Cortex of kidney (tissue), 1 donor: ENCODE measurements around the gene ATN1.

ENCODE experiments used
- DNase-seq: peaks from one replicate; lab custom pipeline; 2025; lab: John Stamatoyannopoulos, UW

ATN1 gene

DNA sequence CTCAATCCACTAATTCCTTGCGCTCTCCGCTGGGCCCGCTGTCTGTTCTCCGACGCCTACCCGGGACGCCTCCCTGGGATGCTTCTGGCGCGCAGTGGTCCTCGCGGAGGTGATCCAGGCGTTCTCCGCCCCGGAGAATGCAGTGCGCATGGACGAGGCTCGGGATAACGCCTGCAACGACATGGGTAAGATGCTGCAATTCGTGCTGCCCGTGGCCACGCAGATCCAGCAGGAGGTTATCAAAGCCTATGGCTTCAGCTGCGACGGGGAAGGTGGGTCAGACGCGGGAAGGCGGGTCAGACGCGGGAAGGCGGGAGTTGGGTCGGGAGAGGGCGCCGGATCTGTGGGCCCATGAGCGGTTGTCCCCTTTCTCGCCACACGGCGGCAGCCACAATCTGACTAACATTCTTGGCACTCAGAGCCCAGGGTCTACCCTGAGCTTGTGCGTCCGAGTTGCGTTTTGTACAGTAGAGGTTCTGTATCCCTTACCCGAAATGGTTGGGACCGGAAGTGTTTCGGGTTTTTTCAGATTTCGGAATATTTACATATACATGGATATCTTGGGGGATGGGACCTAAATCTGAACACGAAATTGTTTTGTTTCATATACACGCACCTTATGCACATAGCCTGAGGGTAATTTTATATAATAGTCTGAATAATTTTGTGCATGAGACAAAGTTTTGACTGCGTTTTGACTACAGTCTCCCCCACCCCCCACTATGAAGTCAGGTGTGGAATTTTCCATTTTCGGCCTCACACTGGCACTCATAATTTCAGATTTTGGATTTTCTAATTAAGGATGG is 16.8 kb downstream of the ATN1 start:
- DNase-seq = no peak

DNA sequence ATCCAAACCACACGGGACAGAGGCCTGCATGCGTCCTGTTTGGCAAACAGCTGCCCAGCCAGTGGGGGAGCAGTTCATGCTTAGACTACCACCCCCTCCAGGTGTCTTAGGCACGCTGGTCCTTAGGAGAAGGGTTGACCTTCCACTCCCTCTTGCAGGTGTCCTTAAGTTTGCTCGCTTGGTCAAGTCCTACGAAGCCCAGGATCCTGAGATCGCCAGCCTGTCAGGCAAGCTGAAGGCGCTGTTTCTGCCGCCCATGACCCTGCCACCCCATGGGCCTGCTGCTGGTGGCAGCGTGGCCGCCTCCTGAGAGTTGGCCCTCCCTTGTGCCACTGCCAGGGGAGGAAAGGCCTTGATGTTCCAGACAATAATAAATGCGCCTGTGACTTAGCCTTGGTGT is 17.9 kb downstream of the ATN1 start:
- DNase-seq = no peak

GRCh38 chr12:6946033-6946919 is 18.5 kb downstream of the ATN1 start:
- peak; percentile 83 for DNase-seq

DNA sequence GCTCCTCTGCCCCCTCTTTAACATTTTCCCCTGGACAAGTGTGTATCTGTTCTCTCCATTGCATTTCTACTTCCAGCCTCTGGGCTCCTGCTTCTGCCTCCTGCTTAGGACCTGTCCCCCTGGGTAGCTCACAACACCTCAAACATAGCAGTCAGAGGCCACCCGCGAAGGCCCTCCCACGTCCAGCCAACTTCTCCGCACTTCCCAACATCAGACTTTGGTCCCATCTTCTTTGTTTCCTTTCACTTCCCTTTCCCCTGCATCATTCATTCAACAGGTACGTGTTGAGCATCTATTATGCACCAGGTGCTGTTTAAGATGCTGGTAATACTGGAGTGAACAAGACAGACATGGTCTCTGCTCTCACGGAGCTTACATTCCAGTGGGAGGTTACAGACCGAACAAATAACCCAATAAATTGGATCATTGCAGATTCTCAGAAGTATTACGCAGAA is 19.2 kb downstream of the ATN1 start:
- no peak for DNase-seq

DNA sequence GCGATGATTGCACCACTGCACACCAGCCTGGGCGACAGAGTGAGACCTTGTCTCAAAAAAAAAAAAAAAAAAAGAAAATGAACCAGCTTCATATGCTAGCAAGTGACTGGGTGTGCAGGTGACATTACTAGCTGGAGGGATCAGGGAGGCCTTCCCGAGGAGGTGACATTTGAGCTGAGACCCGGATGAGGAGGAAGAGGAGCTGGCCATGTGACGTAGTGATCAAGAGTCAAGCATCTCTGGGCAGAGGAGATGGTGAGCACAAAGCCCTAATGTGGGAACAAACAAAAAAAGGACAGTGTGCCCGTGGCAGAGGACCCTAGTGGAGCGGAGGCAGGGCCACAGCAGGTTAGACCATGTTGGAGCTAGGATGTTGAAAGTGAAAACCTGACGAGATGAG is 19.9 kb downstream of the ATN1 start:
- no peak for DNase-seq

- DNase-seq = no peak
Observed at GRCh38 chr12:6948873-6949594, 21.3 kb downstream of the ATN1 start.

DNA sequence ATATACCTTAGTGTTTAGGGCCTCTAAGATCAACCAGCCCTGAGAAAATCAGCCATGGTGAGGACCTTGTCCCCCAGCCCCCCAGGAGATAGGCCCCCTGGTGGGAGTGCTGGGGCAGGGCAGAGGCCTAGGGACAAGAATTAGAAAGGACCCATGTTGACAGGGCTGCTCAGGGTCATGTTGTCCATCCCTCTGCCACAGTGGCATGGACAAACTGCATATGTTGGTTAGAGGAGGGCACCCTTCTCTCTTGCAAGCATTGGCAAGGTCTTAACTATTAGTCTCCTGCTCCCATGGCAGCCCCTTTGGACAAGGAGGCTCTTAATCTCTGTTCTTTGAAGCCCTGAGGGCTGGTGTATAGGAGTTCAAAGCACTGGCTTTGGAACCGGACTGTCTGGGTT is 22.6 kb downstream of the ATN1 start:
- no peak for DNase-seq

GRCh38 chr12:6950811-6951540 is 23.2 kb downstream of the ATN1 start, which contains the start of gene PTPN6:
Gene PTPN6, plus strand, starts transcription at chr12:6951356. Its CDS starts 157 bp downstream, at chr12:6951513.
- DNase-seq = no peak

GRCh38 chr12:6951551-6952120 is 23.9 kb downstream of the ATN1 start:
- no peak for DNase-seq

- DNase-seq = no peak
Observed at GRCh38 chr12:6952121-6952862, 24.5 kb downstream of the ATN1 start.

- DNase-seq = no peak
Observed at GRCh38 chr12:6952863-6953441, 25.2 kb downstream of the ATN1 start.

- no peak for DNase-seq
Observed at GRCh38 chr12:6953442-6954315, 25.9 kb downstream of the ATN1 start.

DNA sequence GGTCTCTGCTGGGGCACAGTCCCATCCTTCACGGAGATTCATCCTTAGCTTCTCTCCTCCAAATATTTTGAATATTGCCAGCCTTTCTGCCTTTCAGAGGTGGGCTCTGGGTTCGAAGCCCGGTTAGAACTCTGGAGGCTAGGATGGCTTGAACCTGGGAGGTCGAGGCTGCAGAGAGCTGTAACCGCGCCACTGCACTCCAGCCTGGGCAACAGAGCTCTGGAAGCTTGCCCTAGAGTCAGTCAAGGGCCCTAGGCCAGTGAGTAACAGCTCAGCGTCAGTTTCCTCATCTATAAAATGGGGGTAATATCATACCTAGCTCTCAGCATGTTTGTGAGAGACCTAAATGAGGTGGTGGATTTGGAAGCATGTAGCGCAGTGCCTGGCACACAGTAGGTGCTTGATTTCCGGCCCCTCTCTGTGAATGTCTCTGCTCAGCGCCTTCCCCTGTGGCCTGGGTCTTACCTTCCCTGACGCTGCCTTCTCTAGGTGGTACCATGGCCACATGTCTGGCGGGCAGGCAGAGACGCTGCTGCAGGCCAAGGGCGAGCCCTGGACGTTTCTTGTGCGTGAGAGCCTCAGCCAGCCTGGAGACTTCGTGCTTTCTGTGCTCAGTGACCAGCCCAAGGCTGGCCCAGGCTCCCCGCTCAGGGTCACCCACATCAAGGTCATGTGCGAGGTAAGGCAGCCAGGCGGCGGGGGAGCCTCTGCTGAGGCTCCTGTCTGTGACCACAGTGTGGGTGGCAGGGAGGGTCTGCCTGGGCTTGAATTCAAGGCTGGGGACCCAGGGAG is 26.8 kb downstream of the ATN1 start:
- no peak for DNase-seq

GRCh38 chr12:6955108-6956020 is 27.6 kb downstream of the ATN1 start:
- DNase-seq = no peak

- DNase-seq = no peak
Observed at GRCh38 chr12:6956021-6956727, 28.4 kb downstream of the ATN1 start.

GRCh38 chr12:6957151-6957701 is 29.5 kb downstream of the ATN1 start:
- DNase-seq = no peak
